K562 (cell line): ENCODE measurements around the gene GMDS. TPM values are rescaled to one million over a fixed set of nuclear protein-coding genes. Genes with fewer than 3 reads are reported as not detected.

ENCODE experiments used
- CHD7 ChIP-seq: fragments of 200-600 bp; sonication (generic); IDR thresholded peaks from one replicate; pipeline ENCODE4 v1.6.1; 2012; ENCODE audit warnings: mild to moderate bottlenecking, low read depth, low read length, inconsistent platforms
- HIVEP1 ChIP-seq: fragments of 250-450 bp; sonication (Bioruptor Pico); IDR thresholded peaks from 2 replicates; pipeline ENCODE4 v1.4.0; 2020; ENCODE audit warnings: mild to moderate bottlenecking
- RBM17 ChIP-seq: fragments of 200-400 bp; formaldehyde crosslinking; IDR thresholded peaks from 2 replicates; pipeline ENCODE4 v1.6.1; 2017; ENCODE audit warnings: low read depth, mild to moderate bottlenecking, low read length, borderline replicate concordance
- polyA plus RNA-seq, 8 experiments: library from polyadenylated mRNA; depleted of rRNA in 4 of 8; stranded (reverse) in 5 of 8; unstranded in 3 of 8; fragments of >200 nt; fragmentation: Nextera tagmentation in 2 of 8; fragmentation: Illumina TruSeq in 1 of 8; extraction: Ambion mirVana in 2 of 8; extraction: Trizol in 1 of 8; gene quantifications; 2 replicates each; pipeline versions ENCODE4 v1.2.1 to v1.2.3, GENCODE V29; 2011 to 2014; ENCODE audit warnings: inconsistent platforms in 1 of 8, missing spikeins in 1 of 8
- total RNA-seq, 7 experiments: library from RNA; depleted of rRNA in 6 of 7; stranded (reverse); fragments of >200 nt in 6 of 7; fragmentation: Illumina TruSeq in 2 of 7; extraction: Trizol in 2 of 7; gene quantifications; 2 replicates each; pipeline versions ENCODE4 v1.2.1 to v1.2.3, GENCODE V29; 2011 to 2021; ENCODE audit warnings: low replicate concordance in 1 of 7

The GMDS gene
- total and polyA plus RNA-seq, 9 of the 15 experiments (the other 6 are each of a cell fraction or from before 2014, with no cell fraction given) = 0.48 to 31.8 (median 13.4) TPM

- no peak for TF ChIP-seq CHD7
- TF ChIP-seq RBM17 = no peak
- TF ChIP-seq HIVEP1 = no peak
- TF ChIP-seq, all 486 proteins: peak for 0
These were observed 534.3 kb downstream of the GMDS start (continued) for GRCh38 chr6:1711136-1711535.
